Measurements from ENCODE around the gene MUC22.

GRCh38 chr6:30985490-30985889 lies 24.8 kb upstream of the MUC22 start:
- no peak for TF ChIP-seq YY1 (IDR thresholded peaks at IDR 0.05; ENCODE audit: insufficient read depth, insufficient read length)
- TF ChIP-seq ZNF274 (IDR thresholded peaks at IDR 0.05; ENCODE audit: low read depth, low read length) = no peak
